ENCODE measurements around the gene C1orf35.

DNA sequence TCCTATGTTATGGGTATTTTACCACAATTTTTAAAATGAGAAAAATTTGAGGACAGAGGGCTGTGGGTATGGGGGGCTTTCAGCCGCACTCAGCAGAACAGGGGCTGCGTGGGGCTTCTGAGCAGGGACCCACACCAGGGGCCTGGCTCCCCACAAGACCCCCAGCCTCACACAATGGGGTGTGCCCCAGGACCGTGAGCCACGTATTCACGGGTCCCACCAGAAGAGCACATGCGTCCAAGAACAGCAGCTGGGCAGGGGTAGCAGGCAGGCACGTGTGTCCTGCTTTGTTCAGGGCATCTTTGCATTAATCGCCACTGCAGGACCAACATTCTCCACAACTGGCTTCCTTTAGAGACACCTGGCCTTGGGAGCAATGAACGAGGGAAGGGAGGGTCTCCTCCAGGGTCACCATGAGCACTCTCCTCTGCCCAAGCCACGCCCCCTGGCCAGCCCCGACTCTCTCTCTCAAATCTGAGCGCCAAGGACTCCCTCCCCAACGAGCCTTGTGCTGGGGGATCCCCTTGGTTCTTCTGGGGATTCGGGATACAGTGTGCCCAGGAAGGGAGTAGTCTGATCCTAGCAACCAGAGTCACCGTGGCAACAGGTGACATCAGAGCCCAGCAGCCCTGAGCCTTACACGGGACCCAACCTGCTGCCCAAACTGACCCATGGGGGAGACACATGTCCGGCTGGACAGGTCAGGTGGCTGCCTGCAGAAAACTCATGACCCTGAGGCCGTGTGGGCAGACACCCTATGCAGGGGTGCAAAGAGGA is 28.0 kb downstream of the C1orf35 start:
- no peak for TF ChIP-seq CTCF (IDR thresholded peaks at IDR 0.05)
- TF ChIP-seq EZH2 (IDR thresholded peaks at IDR 0.05), result no peak
- TF ChIP-seq EZH2phosphoT487 (IDR thresholded peaks at IDR 0.05), result no peak

All from neural progenitor cell (in vitro differentiated cells).